Myocyte (in vitro differentiated cells): ENCODE data around the gene CDC26. TPM values are rescaled to one million over a fixed set of nuclear protein-coding genes. Genes with fewer than 3 reads are reported as not detected.
"Not testable (repeated sequence)": the region's sequence is repeated elsewhere in the genome, so short reads cannot be mapped to it uniquely, and the experiment has no call there.

Experiments used
- DNase-seq: peaks from one replicate; pipeline ENCODE4 v3.0.0-alpha.2; 2012; ENCODE audit warnings: low read depth
- total RNA-seq: library from RNA; depleted of rRNA; stranded (reverse); fragments of >200 nt; gene quantifications from 2 replicates; pipeline ENCODE4 v1.2.3, GENCODE V29; 2014

The CDC26 gene
- total RNA-seq, 1 donor from 2014 or later, result 36.0 TPM

DNA sequence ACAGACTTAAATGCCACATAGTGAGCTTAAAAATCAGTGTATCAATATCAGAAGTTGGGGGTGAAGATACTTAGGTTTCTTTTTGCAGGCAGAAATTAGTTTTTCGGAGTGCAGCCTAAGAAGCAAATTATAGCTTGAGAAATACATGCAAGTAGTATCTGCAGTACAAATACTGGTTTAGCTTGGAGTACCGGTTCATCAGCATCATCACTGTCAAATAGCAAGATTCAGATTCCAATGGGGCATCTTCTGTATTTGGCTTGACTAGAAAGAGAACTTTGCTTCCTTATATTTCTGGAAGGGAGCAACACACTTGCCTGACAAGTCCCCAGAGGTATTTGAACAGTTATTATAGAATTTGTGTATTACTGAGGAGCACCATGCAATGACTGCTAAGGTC lies 34.2 kb downstream of the CDC26 start:
- DNase-seq, result no peak

- DNase-seq, result no peak
These were observed 36.5 kb downstream of the CDC26 start for GRCh38 chr9:113238859-113239232.

- no peak for DNase-seq
These were observed 37.0 kb downstream of the CDC26 start for GRCh38 chr9:113238202-113238858.

GRCh38 chr9:113237026-113237425 lies 38.3 kb downstream of the CDC26 start:
- DNase-seq, result no peak

DNA sequence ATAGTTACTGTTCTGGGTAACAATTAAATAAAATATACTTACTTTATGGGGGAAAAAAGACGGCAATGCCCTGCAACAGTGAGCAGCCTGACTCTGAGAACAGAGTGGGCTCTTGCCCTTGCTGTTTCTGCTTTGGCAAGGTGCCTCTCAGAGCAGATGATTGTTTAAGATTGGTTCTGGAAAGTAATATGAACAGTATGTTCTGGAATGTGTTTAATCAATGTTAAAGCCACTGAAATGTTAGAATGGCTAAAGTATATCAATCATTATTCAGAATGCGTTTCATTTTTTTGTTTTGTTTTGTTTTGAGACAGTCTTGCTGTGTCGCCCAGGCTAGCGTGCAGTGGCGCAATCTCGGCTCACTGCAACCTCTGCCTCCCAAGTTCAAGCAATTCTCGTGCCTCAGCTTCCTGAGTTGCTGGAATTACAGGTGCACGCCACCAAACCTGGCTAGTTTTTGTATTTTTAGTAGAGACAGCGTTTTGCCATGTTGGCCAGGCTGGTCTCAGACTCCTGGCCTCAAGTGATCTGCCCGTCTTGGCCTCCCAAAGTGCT lies 39.6 kb downstream of the CDC26 start:
- DNase-seq, result not testable (repeated sequence)

DNA sequence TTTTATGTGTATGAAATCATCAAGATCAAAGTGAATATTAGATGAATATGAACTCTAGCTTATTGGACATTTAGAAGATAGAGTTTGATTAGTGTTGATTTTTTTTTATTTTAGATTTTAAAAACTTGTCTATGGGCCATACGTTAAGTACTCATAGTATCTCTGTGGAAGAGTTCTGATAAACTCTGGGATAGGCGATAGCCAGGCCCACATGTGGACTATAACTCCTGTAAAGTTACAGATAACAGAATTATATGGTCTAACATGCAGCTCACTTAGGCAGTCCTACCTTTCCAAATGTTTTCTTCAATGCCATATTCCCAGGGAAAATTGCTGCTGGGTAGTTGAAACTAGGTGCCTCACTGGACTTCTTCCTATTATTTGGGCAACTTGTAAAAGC lies 43.7 kb downstream of the CDC26 start:
- DNase-seq, result no peak

DNA sequence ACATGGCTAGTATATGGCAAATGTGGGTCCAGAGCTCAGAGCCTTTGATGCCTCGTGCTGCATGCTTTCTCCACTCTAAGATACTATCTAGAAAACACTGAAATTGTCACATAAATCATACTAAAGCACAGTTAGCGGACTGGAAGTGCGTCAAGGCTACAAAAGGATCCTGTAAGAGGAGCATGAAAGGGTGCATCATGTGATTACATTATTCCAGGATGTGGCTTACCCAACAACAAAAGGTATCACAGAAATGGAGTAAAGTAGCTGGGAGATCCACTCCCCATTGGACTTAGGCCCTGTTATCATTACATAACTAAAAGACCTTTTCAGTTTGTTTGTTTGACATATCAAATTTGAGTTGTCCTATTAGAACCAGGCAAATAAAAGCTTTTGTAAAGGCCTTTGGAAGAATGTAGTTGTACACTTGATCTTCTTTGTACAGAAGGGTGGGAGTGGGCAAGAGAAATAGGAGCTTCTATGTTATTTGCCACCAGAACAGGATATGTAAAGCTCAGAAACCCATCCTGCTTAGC lies 47.2 kb downstream of the CDC26 start:
- DNase-seq, result no peak

- DNase-seq, result no peak
These were observed 47.9 kb downstream of the CDC26 start for GRCh38 chr9:113227436-113227835.

DNA sequence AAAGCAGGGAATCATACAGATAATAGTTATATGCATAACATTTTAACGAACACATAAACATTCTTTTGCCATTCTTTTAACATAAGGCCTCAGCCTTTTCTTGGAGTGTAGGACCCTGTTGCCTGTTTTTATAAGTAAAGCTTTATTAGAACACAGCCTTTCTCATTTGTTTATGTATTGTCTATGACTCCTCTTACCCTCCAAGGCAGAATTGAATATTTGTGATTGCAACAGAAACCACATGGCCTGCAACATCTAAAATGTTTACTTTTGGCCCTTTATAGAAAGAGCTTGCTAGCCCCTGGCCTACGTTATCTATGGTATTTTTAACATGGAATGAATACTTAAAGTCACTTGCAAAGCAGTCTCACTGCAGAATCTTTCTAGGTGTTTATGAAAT lies 51.4 kb downstream of the CDC26 start:
- DNase-seq, result no peak

DNA sequence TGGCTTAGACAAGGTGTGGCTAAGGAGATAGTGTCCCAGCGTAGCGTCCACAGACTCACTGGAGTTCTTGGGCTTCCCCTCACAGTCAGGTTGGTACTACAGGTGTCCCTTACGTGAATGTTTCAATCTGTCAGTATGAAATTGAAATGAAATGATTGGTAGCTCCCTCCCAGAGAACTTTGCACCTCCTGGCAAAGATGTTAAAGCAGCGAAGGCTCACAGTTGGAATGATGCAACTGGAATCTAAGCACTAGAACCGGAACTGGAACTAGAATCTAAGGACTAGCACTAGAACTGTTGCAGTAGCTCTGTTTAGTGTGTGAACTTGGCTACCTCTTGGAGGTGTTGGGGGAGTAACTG lies 52.9 kb downstream of the CDC26 start:
- DNase-seq, result no peak

- DNase-seq, result no peak
These were observed 53.4 kb downstream of the CDC26 start for GRCh38 chr9:113221800-113222481.

GRCh38 chr9:113221003-113221799 lies 54.2 kb downstream of the CDC26 start, which contains the start of the genes FKBP15 and SLC31A1:
FKBP15 (minus strand) TSS chr9:113221277; CDS start chr9:113221243, 34 bp downstream.
SLC31A1 (plus strand) TSS chr9:113221544; CDS start chr9:113256149, 34,605 bp downstream.
- peak; percentile 98 for DNase-seq

DNA sequence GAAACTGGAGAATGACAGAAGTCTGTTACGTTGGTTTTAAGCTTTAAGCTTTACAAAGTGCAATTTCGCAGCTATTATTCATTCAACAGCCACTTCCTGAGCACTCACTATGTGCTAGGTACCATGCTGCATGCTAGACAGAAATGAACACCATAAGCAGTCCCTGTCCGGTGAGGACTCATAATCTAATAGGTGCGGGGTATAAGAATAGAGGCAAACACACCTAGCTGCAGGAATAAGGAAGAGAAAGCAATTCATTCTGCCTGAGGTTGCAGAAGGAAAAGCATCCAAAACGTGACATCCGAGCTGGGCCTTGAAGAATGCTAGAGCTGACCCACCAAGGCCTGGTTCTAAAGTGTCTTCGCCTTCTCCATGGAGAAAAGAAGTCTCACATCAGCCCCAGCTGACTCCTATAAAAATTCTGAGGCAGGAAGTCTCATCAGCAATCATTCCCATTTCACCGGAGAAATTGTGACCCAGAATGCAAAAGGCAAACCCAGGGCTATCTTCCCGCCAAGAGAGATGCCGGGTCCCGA lies 54.8 kb downstream of the CDC26 start:
- no peak for DNase-seq

- peak; percentile 19 for DNase-seq
These were observed 55.4 kb downstream of the CDC26 start for GRCh38 chr9:113219969-113220368.

DNA sequence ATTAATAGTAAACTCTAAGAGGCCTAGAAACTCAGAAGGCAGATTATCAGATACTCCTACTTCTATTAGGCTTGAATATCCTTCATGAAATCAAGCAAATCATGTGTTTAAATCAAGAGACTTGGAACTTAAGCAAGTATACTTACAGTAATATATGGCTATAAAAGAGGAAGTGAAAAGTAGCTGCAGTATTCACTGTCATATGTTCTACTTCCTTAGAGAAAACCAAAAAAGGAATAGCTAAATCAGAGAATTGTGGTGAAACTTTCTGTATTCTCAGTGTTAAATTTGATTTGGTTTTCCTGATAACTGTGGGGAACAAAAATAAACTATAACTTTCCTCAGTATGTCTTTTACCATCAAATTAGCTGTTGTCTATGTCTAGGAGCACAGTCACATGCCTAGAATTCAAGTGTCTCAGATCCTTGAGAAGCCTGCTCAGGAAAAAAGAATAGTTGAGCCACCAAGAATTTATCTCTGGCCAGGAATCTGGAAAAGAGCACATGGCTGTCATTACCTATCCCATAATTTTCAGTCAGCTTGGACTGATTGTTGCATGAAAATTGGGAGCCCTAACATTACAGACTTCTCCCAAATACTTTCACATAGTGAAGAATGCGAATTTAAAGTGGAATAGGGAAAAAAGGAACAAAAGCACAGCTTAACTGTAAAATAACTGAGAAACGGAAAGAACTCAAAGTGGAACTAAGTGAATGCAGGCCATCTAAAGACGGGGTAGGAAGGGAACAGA lies 56.0 kb downstream of the CDC26 start:
- no peak for DNase-seq

Other genes starting within 250 kb of the CDC26 start
- gene ZFP37, start 218.8 kb downstream of the CDC26 start, total RNA-seq, result 5.5 and 7.8 TPM in 2 replicates
- 62.3 and 68.5 TPM in 2 replicates for gene SLC31A2, start 124.6 kb downstream of the CDC26 start, total RNA-seq
- 20.3 and 20.5 TPM in 2 replicates for gene FKBP15, start 54.3 kb downstream of the CDC26 start, total RNA-seq
- gene SLC31A1, start 54.0 kb downstream of the CDC26 start, total RNA-seq, result 12.0 and 13.6 TPM in 2 replicates
- gene PRPF4, start 86 bp upstream of the CDC26 start, total RNA-seq, result 18.7 and 21.7 TPM in 2 replicates
- not detected in 2 replicates for gene RNF183, start 27.8 kb upstream of the CDC26 start, total RNA-seq
- 0.83 and 1.4 TPM in 2 replicates for gene WDR31, start 64.7 kb upstream of the CDC26 start, total RNA-seq
- not detected in 2 replicates for gene BSPRY, start 74.0 kb upstream of the CDC26 start, total RNA-seq
- gene HDHD3, start 101.4 kb upstream of the CDC26 start, total RNA-seq, result 9.1 and 14.6 TPM in 2 replicates
- 16.0 and 24.5 TPM in 2 replicates for gene ALAD, start 125.7 kb upstream of the CDC26 start, total RNA-seq
- gene POLE3, start 135.1 kb upstream of the CDC26 start, total RNA-seq, result 53.9 and 65.9 TPM in 2 replicates
- gene C9orf43, start 135.2 kb upstream of the CDC26 start, total RNA-seq, result 0.26 and 0.64 TPM in 2 replicates
- gene RGS3, start 188.2 kb upstream of the CDC26 start, total RNA-seq, result 70.9 and 110 TPM in 2 replicates